ENCODE data around the gene GNL3L.

- TF ChIP-seq CTCF (IDR thresholded peaks at IDR 0.05) (no peak), POLR2A (IDR thresholded peaks at IDR 0.05) (no peak)
Observed at GRCh38 chrX:54551801-54552200, 21.8 kb downstream of the GNL3L start.

Measured in body of pancreas (tissue), 4 donors.